ENCODE data around the gene FRMD4A. TPM values are rescaled to one million over a fixed set of nuclear protein-coding genes. Genes with fewer than 3 reads are reported as not detected.

Gene FRMD4A
- total and polyA plus RNA-seq, 2 experiments from 2014 or later, result 11.9 to 17.5 TPM

DNA sequence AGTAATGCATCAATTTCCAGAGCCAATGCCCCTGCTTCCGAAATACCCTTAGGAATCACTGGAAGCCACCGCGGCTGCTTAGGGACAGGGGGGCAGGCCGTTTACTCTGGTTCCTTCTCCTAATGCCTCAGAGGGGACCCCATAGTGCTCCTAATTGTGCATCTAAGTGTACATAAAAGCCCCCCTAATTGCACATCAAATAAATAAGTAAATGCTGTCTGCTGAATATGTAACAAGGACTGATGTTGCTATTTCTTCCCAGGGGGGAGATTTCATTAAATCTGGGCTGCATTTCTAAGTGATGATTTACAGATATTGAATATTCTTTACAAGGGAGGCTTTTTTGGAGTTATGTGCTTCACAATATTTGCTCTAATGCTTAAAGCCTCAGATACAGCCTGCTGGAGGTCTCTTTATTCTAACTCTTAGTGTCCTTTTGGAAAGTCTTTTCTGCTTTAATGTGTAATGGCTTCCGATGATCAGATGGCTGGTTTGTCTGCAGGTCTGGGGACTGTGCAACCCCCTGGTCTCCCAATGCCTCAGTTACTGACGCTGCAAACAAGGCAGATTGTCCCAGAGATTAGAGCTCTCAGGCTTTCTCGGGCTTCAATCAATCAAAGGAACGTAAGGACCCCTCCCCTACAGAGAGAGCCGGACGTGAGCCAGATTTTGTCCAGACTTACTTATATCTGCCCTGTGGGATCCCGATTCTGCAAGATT, 601.0 kb downstream of the FRMD4A start:
- Histone ChIP-seq H2AFZ (no peak overlapping the region), H3K4me1 (ENCODE audit: insufficient read depth) (no peaks in the 10 kb centered on the region), H3F3A (ENCODE audit: insufficient read depth) (no peaks in the 10 kb centered on the region), H3K27ac (no peak overlapping the region), H3K9me3 (ENCODE audit: low read depth) (no peaks in the 10 kb centered on the region), H3K4me3 (no peak overlapping the region), H3K4me2 (ENCODE audit: unreplicated experiment) (no peak overlapping the region), H3K27me3 (replicated peaks; ENCODE audit: insufficient read depth) (no peaks in the 10 kb centered on the region), H3K79me2 (ENCODE audit: insufficient read depth) (no peaks in the 10 kb centered on the region), H3K9ac (no peak overlapping the region), H3K36me3 (ENCODE audit: low read depth) (0 out of 2 replicates have a peak, but pooled peaks cover 8% of the 10 kb centered on the region), H3K9me2 (ENCODE audit: insufficient read depth) (no peaks in the 10 kb centered on the region), H4K20me1 (ENCODE audit: insufficient read depth) (no peaks in the 10 kb centered on the region)
- WGBS, 2 experiments (ENCODE audit: low coverage in 1 of 2, low lambda C conversion rate in 2 of 2, missing lambda C conversion rate in 2 of 2), result 90% methylated on average over 11 of the region's 11 CpGs
- in situ Hi-C loops (cut with MboI), result no loop called here
- DNase-seq, result no peak
- TF ChIP-seq EZH2 (IDR thresholded peaks at IDR 0.05; ENCODE audit: insufficient read depth, poor library complexity, severe bottlenecking) (no peak), EZH2phosphoT487 (IDR thresholded peaks at IDR 0.05; ENCODE audit: insufficient read depth, low read depth) (no peak)

DNA sequence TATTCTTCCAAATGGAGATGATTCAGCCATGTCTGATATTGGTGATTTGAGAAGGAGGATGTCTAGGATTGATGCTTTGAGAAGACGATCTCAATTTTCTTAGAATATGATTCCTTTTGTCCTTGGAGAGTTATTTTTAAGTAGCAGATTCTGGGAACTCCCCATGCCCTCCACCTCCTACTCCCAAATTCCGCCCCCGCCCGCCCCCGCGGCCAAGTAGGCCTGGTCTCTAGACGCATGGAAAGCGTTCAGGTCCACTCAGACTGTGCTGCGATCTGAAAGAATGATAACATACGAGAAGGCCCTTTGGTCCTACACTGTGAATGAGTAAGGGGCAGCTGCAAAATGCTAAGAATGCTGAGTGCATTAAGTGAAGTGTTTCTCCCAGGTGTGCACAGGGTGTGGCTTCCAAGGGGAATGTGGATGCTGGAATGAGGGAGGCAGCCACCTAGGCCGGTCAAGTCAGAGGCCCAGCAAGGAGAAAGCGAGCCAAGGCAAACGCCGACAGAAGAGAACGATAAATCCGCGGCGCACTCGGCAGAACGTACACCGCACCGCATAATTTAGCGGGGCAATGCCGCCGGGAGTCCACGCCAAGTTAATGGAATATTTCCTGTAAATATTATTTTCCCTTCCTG, 601.7 kb downstream of the FRMD4A start:
- H3K9me2 ChIP-seq (ENCODE audit: insufficient read depth), result no peaks in the 10 kb centered on the region
- no peaks in the 10 kb centered on the region for H3F3A ChIP-seq (ENCODE audit: insufficient read depth)
- no peak overlapping the region for H2AFZ ChIP-seq
- H3K4me3 ChIP-seq, result no peak overlapping the region
- no peaks in the 10 kb centered on the region for H3K9me3 ChIP-seq (ENCODE audit: low read depth)
- no peak for TF ChIP-seq EZH2 (IDR thresholded peaks at IDR 0.05; ENCODE audit: insufficient read depth, poor library complexity, severe bottlenecking)
- TF ChIP-seq EZH2phosphoT487 (IDR thresholded peaks at IDR 0.05; ENCODE audit: insufficient read depth, low read depth), result no peak
- no peak overlapping the region for H3K9ac ChIP-seq
- H3K79me2 ChIP-seq (ENCODE audit: insufficient read depth), result no peaks in the 10 kb centered on the region
- H3K4me2 ChIP-seq (ENCODE audit: unreplicated experiment), result no peak overlapping the region
- 0 out of 2 replicates have a peak, but pooled peaks cover 8% of the 10 kb centered on the region for H3K36me3 ChIP-seq (ENCODE audit: low read depth)
- H3K27ac ChIP-seq, result no peak overlapping the region
- DNase-seq, result no peak
- no peaks in the 10 kb centered on the region for H3K4me1 ChIP-seq (ENCODE audit: insufficient read depth)
- H3K27me3 ChIP-seq (replicated peaks; ENCODE audit: insufficient read depth), result no peaks in the 10 kb centered on the region
- in situ Hi-C loops (cut with MboI), result no loop called here
- WGBS, 2 experiments (ENCODE audit: low coverage in 1 of 2, low lambda C conversion rate in 2 of 2, missing lambda C conversion rate in 2 of 2), result 92 to 94% methylated on average over 26 of the region's 26 CpGs
- H4K20me1 ChIP-seq (ENCODE audit: insufficient read depth), result no peaks in the 10 kb centered on the region

DNA sequence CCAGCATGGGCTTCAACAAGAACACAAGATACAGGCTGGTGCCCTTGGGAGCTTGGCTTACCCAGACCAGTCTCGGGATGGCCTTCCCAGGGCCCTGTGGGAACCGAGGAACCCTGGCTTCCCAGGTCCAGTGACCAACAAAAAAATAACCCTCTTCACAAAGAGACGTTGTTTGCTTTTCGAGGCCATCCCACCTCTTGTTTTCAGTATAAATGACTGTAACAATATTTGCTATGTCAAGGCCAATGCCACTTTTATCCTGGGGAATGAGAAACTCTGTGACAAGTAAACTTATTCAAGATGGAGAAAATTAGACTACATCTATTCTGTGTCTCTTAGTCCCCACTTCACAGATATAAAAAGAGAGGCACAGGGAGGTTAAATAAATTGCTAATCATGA, 605.1 kb downstream of the FRMD4A start:
- TF ChIP-seq EZH2 (IDR thresholded peaks at IDR 0.05; ENCODE audit: insufficient read depth, poor library complexity, severe bottlenecking) (no peak), EZH2phosphoT487 (IDR thresholded peaks at IDR 0.05; ENCODE audit: insufficient read depth, low read depth) (no peak)
- Histone ChIP-seq H3K9me3 (ENCODE audit: low read depth) (no peaks in the 10 kb centered on the region), H3F3A (ENCODE audit: insufficient read depth) (0 out of 2 replicates have a peak, but pooled peaks cover 8% of the 10 kb centered on the region), H3K36me3 (ENCODE audit: low read depth) (peaks cover 8% of the 10 kb centered on the region; the same call in 1 of the 2 replicates), H3K4me1 (ENCODE audit: insufficient read depth) (no peaks in the 10 kb centered on the region), H3K79me2 (ENCODE audit: insufficient read depth) (no peaks in the 10 kb centered on the region), H3K27me3 (replicated peaks; ENCODE audit: insufficient read depth) (no peaks in the 10 kb centered on the region), H4K20me1 (ENCODE audit: insufficient read depth) (no peaks in the 10 kb centered on the region), H2AFZ (no peak overlapping the region), H3K4me2 (ENCODE audit: unreplicated experiment) (no peak overlapping the region), H3K9me2 (ENCODE audit: insufficient read depth) (no peaks in the 10 kb centered on the region), H3K9ac (no peak overlapping the region), H3K27ac (no peak overlapping the region), H3K4me3 (no peak overlapping the region)
- WGBS, 2 experiments (ENCODE audit: low coverage in 1 of 2, low lambda C conversion rate in 2 of 2, missing lambda C conversion rate in 2 of 2), result 99% methylated on average over 4 of the region's 4 CpGs
- in situ Hi-C loops (cut with MboI), result no loop called here
- DNase-seq, result no peak

DNA sequence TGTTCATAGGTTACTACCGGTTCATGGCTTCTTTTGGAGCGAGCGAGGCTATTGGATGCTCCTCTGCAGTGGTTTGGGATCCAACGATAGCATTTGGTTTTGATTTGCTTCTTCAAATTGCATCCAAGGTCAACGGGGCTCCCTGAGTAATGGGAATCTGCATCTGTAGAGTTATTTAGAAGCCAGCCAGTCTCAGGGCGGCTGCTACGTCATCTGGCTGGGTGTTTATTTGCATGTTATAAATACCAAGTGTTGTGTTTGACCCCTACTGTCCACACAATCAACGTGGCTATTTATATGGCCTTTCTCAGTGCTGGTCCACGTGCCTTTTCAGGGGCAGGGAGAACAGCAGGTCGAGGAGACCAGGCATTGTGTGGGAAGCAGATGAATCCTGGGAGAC, 606.2 kb downstream of the FRMD4A start:
- H3K36me3 ChIP-seq (ENCODE audit: low read depth), result peaks cover 5% of the 10 kb centered on the region; the same call in 1 of the 2 replicates
- no peaks in the 10 kb centered on the region for H3K4me1 ChIP-seq (ENCODE audit: insufficient read depth)
- H3K79me2 ChIP-seq (ENCODE audit: insufficient read depth), result no peaks in the 10 kb centered on the region
- no peak overlapping the region for H3K4me3 ChIP-seq
- in situ Hi-C loops (cut with MboI), result no loop called here
- WGBS, 2 experiments (ENCODE audit: low coverage in 1 of 2, low lambda C conversion rate in 2 of 2, missing lambda C conversion rate in 2 of 2), result 48 to 49% methylated on average over 10 of the region's 10 CpGs
- no peaks in the 10 kb centered on the region for H3K27me3 ChIP-seq (replicated peaks; ENCODE audit: insufficient read depth)
- H3K9me3 ChIP-seq (ENCODE audit: low read depth), result no peaks in the 10 kb centered on the region
- H3K9ac ChIP-seq, result no peak overlapping the region
- DNase-seq, result peak; percentile 45
- H3K9me2 ChIP-seq (ENCODE audit: insufficient read depth), result no peaks in the 10 kb centered on the region
- no peak overlapping the region for H3K27ac ChIP-seq
- H3K4me2 ChIP-seq (ENCODE audit: unreplicated experiment), result no peak overlapping the region
- peaks cover 12% of the 10 kb centered on the region for H3F3A ChIP-seq (ENCODE audit: insufficient read depth)
- TF ChIP-seq EZH2 (IDR thresholded peaks at IDR 0.05; ENCODE audit: insufficient read depth, poor library complexity, severe bottlenecking) (no peak), EZH2phosphoT487 (IDR thresholded peaks at IDR 0.05; ENCODE audit: insufficient read depth, low read depth) (no peak)
- H2AFZ ChIP-seq, result no peak overlapping the region
- H4K20me1 ChIP-seq (ENCODE audit: insufficient read depth), result no peaks in the 10 kb centered on the region
